ENCODE data around the gene LAMC1.

The LAMC1 gene

GRCh38 chr1:183159960-183160359, 136.7 kb downstream of the LAMC1 start:
- no peak for DNase-seq

GRCh38 chr1:183161391-183161790, 138.2 kb downstream of the LAMC1 start:
- no peak for DNase-seq

- DNase-seq = no peak
These were observed 140.1 kb downstream of the LAMC1 start for GRCh38 chr1:183163316-183163715.

- DNase-seq = no peak
These were observed 141.1 kb downstream of the LAMC1 start for GRCh38 chr1:183164340-183164739.

GRCh38 chr1:183164963-183165362, 141.7 kb downstream of the LAMC1 start:
- DNase-seq = no peak

- DNase-seq = no peak
These were observed 142.2 kb downstream of the LAMC1 start for GRCh38 chr1:183165456-183165855.

GRCh38 chr1:183166454-183166853, 143.2 kb downstream of the LAMC1 start:
- no peak for DNase-seq

GRCh38 chr1:183167676-183168075, 144.5 kb downstream of the LAMC1 start:
- DNase-seq = no peak

GRCh38 chr1:183168308-183168707, 145.1 kb downstream of the LAMC1 start:
- no peak for DNase-seq

GRCh38 chr1:183173828-183174227, 150.6 kb downstream of the LAMC1 start:
- no peak for DNase-seq

GRCh38 chr1:183175631-183176030, 152.4 kb downstream of the LAMC1 start:
- DNase-seq = no peak

GRCh38 chr1:183178545-183178944, 155.3 kb downstream of the LAMC1 start:
- no peak for DNase-seq

- DNase-seq = no peak
These were observed 155.8 kb downstream of the LAMC1 start for GRCh38 chr1:183179033-183179432.

GRCh38 chr1:183180218-183180617, 157.0 kb downstream of the LAMC1 start:
- DNase-seq = no peak

GRCh38 chr1:183180634-183181056, 157.4 kb downstream of the LAMC1 start:
- DNase-seq = no peak

GRCh38 chr1:183185941-183186490, 162.8 kb downstream of the LAMC1 start, which contains the start of gene LAMC2:
LAMC2 (plus strand) TSS chr1:183186264; CDS start chr1:183186353, 89 bp downstream.
- peak; percentile 20 for DNase-seq

GRCh38 chr1:183186841-183187240, 163.6 kb downstream of the LAMC1 start:
- no peak for DNase-seq

- DNase-seq = no peak
These were observed 165.0 kb downstream of the LAMC1 start for GRCh38 chr1:183188240-183188639.

- no peak for DNase-seq
These were observed 168.6 kb downstream of the LAMC1 start for GRCh38 chr1:183191833-183192232.

GRCh38 chr1:183193963-183194525, 170.8 kb downstream of the LAMC1 start:
- DNase-seq = no peak

- DNase-seq = no peak
These were observed 171.4 kb downstream of the LAMC1 start for GRCh38 chr1:183194527-183195141.

- no peak for DNase-seq
These were observed 171.9 kb downstream of the LAMC1 start for GRCh38 chr1:183195142-183195574.
